ENCODE data around the gene TBXA2R.
A peak's percentile ranks its signal among the peaks of the same experiment; 100 is the strongest.

Gene TBXA2R

GRCh38 chr19:3606690-3607289 is at the start of gene TBXA2R:
Gene TBXA2R (minus strand): TSS chr19:3606875. CDS start chr19:3600634, 6,241 bp downstream.
- H3K4me3 ChIP-seq (ENCODE audit: low read length) = peak within 1 kb of the TSS; percentile 44
- no peak for TF ChIP-seq CTCF (conservative IDR thresholded peaks at IDR 0.05; ENCODE audit: low read depth, low read length)
- DNase-seq (ENCODE audit: low read depth) = no peak

- DNase-seq (ENCODE audit: low read depth) = no peak
- H3K4me3 ChIP-seq (ENCODE audit: low read length) = no peak overlapping the region
- no peak for TF ChIP-seq CTCF (conservative IDR thresholded peaks at IDR 0.05; ENCODE audit: low read depth, low read length)
Measured at GRCh38 chr19:3656073-3656746, 49.5 kb upstream of the TBXA2R start.

- no peak for TF ChIP-seq CTCF (conservative IDR thresholded peaks at IDR 0.05; ENCODE audit: low read depth, low read length)
Measured at GRCh38 chr19:3655402-3656072, 48.9 kb upstream of the TBXA2R start.

GRCh38 chr19:3653865-3654513 is 47.3 kb upstream of the TBXA2R start:
- H3K4me3 ChIP-seq (ENCODE audit: low read length) = no peak overlapping the region
- no peak for DNase-seq (ENCODE audit: low read depth)
- peak; percentile 43 for TF ChIP-seq CTCF (conservative IDR thresholded peaks at IDR 0.05; ENCODE audit: low read depth, low read length)

More at GRCh38 chr19:3655402-3656072, 48.9 kb upstream of the TBXA2R start:
- peak; percentile 66 for DNase-seq (ENCODE audit: low read depth)
- H3K4me3 ChIP-seq (ENCODE audit: low read length) = no peak overlapping the region

- TF ChIP-seq CTCF (conservative IDR thresholded peaks at IDR 0.05; ENCODE audit: low read depth, low read length) = no peak
- no peak overlapping the region for H3K4me3 ChIP-seq (ENCODE audit: low read length)
- DNase-seq (ENCODE audit: low read depth) = no peak
Measured at GRCh38 chr19:3653081-3653795, 46.6 kb upstream of the TBXA2R start.

GRCh38 chr19:3652422-3652821 is 45.7 kb upstream of the TBXA2R start:
- DNase-seq (ENCODE audit: low read depth) = no peak
- H3K4me3 ChIP-seq (ENCODE audit: low read length) = no peak overlapping the region
- no peak for TF ChIP-seq CTCF (conservative IDR thresholded peaks at IDR 0.05; ENCODE audit: low read depth, low read length)
